Spleen (tissue), 11 donors: ENCODE results near the gene MRPL17. TPM values are rescaled to one million over a fixed set of nuclear protein-coding genes. Genes with fewer than 3 reads are reported as not detected.

Experiments
- DNase-seq: peaks from one replicate; pipeline ENCODE4 v3.0.0-alpha.2; 2020
- H3K27ac ChIP-seq, 8 donors: fragments of 200-600 bp; sonication (generic) in 7 of 8; 1 replicate in 4 of 8; 2 replicates in 4 of 8; pipeline versions ENCODE4 v1.5.0 to v1.8.0; 2016 to 2021; ENCODE audit warnings: inconsistent platforms in 4 of 8, mild to moderate bottlenecking in 4 of 8, moderate library complexity in 1 of 8
- H3K27me3 ChIP-seq, 7 donors: fragments of 200-600 bp; sonication (generic) in 6 of 7; replicated peaks in 1 of 7; 1 replicate in 4 of 7; 2 replicates in 3 of 7; pipeline versions ENCODE4 v1.5.0 to v1.8.0; 2016 to 2021; ENCODE audit warnings: inconsistent platforms in 3 of 7, mild to moderate bottlenecking in 1 of 7
- H3K36me3 ChIP-seq, 6 donors: fragments of 200-600 bp; sonication (generic) in 5 of 6; 1 replicate in 4 of 6; 2 replicates in 2 of 6; pipeline versions ENCODE4 v1.5.0 to v1.8.0; 2016 to 2021; ENCODE audit warnings: inconsistent platforms in 2 of 6
- H3K4me1 ChIP-seq, 6 donors: fragments of 200-600 bp; sonication (generic) in 5 of 6; 1 replicate in 3 of 6; 2 replicates in 3 of 6; pipeline versions ENCODE4 v1.5.0 to v1.8.0; 2016 to 2021; ENCODE audit warnings: inconsistent platforms in 3 of 6
- H3K4me3 ChIP-seq, 8 donors: fragments of 200-600 bp; sonication (generic) in 7 of 8; 1 replicate in 4 of 8; 2 replicates in 4 of 8; pipeline versions ENCODE4 v1.5.0 to v1.8.0; 2016 to 2021; ENCODE audit warnings: inconsistent platforms in 4 of 8, mild to moderate bottlenecking in 4 of 8, moderate library complexity in 2 of 8
- H3K9me3 ChIP-seq, 8 donors: fragments of 200-600 bp; sonication (generic) in 7 of 8; 1 replicate in 4 of 8; 2 replicates in 4 of 8; pipeline versions ENCODE4 v1.5.0 to v1.8.0; 2016 to 2021; ENCODE audit warnings: inconsistent platforms in 4 of 8
- POLR2A ChIP-seq, 3 donors: fragments of 450-650 bp; IDR thresholded peaks; one replicate each; pipeline ENCODE4 v1.5.1; 2017; ENCODE audit warnings: antibody characterized with exemption in 3 of 3, mild to moderate bottlenecking in 1 of 3
- POLR2AphosphoS5 ChIP-seq, 3 donors: sonication (generic); formaldehyde crosslinking; IDR thresholded peaks; one replicate each; pipeline ENCODE4 v1.5.1; 2017; ENCODE audit warnings: antibody characterized with exemption in 3 of 3
- WGBS, 5 donors: extraction: QIAGEN DNeasy Blood & Tissue Kit in 3 of 5; methylation state at CpG; one replicate each; pipeline versions ENCODE4 v1.1.5 to v1.1.7; 2013 to 2018; 5-methylcytosine and 5-hydroxymethylcytosine counted together
- intact Hi-C: fragments of 100-400 bp; cut with DNase I; formaldehyde crosslinking; loops from one replicate; pipeline ENCODE4 v1.15.0; 2023; ENCODE audit warnings: low total_unique reads
- polyA plus RNA-seq, 3 donors: library from polyadenylated mRNA; stranded (reverse); fragments of 200-250 nt; gene quantifications; one replicate each; pipeline ENCODE4 v1.2.1, GENCODE V29; 2013
- total RNA-seq, 7 donors: library from RNA; depleted of rRNA in 3 of 7; stranded (reverse); fragments of >200 nt in 3 of 7; fragmentation: NEBNext Ultra II Directional in 4 of 7; extraction: Animal tissue kit (Norgen Biotek cat#: 25700) in 4 of 7; gene quantifications; one replicate each; pipeline versions ENCODE4 v1.1.0 to v1.2.1, GENCODE V29; 2016 to 2021
- TF ChIP-seq, protein P1 (sequence below), 11 experiments: fragments of 200-600 bp in 7 of 11; fragments of 450-650 bp in 4 of 11; sonication (generic) in 4 of 11; IDR thresholded peaks in 8 of 11; conservative IDR thresholded peaks in 3 of 11; 1 replicate in 7 of 11; 2 replicates in 4 of 11; pipeline versions ENCODE4 v1.4.0 to v1.8.0; 2016 to 2021; ENCODE audit warnings: antibody characterized with exemption in 11 of 11, inconsistent platforms in 4 of 11, mild to moderate bottlenecking in 1 of 11
- donor health status: healthy with polysubstance abuse.
- donor health status: DM: no; HTN: no; CAD: no; lungs with moderate emphysema.
- donor health status: DM: no; HTN: no; CAD: no.
- donor health status: Bipolar disorder and iron deficiency.
- donor health status: healthy.
- donor health status: DM: no; HTN: no; CAD: no.
- donor health status: DM: yes; HTN: yes; CAD: no.

Gene MRPL17
- total and polyA plus RNA-seq, 10 donors, result 31.1 to 74.7 (median 42.0) TPM

DNA sequence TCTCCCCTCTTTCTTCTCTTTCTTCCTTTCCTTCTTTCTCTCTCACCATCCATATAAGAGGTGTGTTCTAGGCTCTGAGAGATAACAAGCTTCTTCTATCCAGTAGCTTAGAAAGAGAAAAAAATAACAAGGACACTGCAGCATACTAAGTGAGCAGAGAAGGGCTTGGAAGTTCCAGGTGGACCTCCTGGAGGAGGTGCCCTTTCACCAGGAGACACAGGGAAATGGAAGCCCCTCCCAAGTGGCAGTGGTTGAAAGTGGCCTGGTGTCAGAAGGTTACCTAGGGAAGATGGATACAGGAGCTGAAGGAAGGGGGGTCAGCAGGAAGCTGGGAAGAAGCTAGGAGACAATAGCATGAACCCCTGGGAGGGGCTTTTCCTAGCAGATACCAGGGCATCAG is 33.0 kb downstream of the MRPL17 start:
- H3K4me3 ChIP-seq, result no peak overlapping the region
- DNase-seq, result no peak
- no peaks in the 10 kb centered on the region for H3K36me3 ChIP-seq
- H3K9me3 ChIP-seq, result no peaks in the 10 kb centered on the region
- TF ChIP-seq, protein P1, sequence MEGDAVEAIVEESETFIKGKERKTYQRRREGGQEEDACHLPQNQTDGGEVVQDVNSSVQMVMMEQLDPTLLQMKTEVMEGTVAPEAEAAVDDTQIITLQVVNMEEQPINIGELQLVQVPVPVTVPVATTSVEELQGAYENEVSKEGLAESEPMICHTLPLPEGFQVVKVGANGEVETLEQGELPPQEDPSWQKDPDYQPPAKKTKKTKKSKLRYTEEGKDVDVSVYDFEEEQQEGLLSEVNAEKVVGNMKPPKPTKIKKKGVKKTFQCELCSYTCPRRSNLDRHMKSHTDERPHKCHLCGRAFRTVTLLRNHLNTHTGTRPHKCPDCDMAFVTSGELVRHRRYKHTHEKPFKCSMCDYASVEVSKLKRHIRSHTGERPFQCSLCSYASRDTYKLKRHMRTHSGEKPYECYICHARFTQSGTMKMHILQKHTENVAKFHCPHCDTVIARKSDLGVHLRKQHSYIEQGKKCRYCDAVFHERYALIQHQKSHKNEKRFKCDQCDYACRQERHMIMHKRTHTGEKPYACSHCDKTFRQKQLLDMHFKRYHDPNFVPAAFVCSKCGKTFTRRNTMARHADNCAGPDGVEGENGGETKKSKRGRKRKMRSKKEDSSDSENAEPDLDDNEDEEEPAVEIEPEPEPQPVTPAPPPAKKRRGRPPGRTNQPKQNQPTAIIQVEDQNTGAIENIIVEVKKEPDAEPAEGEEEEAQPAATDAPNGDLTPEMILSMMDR (IDR thresholded peaks at IDR 0.05 in 8 of 11, conservative IDR thresholded peaks at IDR 0.05 in 3 of 11), result no peak
- TF ChIP-seq POLR2AphosphoS5 (IDR thresholded peaks at IDR 0.05) (no peak), POLR2A (IDR thresholded peaks at IDR 0.05) (no peak)
- intact Hi-C loops, result no loop called here
- no peak overlapping the region for H3K27ac ChIP-seq
- H3K4me1 ChIP-seq, result peaks cover 42 to 98% (median 67%) of the 10 kb centered on the region in 6 donors
- H3K27me3 ChIP-seq, result peaks cover 0 to 9% (median 0%) of the 10 kb centered on the region in 7 donors

DNA sequence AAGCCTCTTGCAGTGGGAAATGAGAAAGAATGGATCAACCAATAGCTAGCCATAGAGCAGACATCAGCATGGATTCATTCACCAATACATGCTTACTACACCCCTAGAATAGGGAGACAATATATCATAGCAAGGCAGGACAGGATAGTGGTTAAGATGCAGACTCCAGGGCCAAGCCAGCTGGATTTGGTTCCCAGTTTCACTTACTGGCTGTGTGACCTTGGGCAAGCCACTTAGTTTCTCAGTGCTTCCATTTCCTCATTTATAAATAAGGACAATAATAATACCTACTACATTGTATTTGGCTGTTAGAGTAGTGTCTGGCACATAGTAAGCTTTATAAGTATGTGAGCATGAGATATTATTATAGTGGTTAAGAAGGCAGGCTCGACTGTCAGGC is 34.6 kb downstream of the MRPL17 start:
- WGBS, 5 donors, result 47 to 79% (median 56%) methylated on average over 1 of the region's 1 CpG
- Histone ChIP-seq H3K27me3 (no peaks in the 10 kb centered on the region), H3K4me3 (no peak overlapping the region), H3K36me3 (no peaks in the 10 kb centered on the region), H3K9me3 (no peaks in the 10 kb centered on the region), H3K4me1 (peaks cover 40 to 92% (median 57%) of the 10 kb centered on the region in 6 donors), H3K27ac (peak overlapping the region; percentile 22 to 89 (median 76))
- intact Hi-C loops, result no loop called here
- DNase-seq, result no peak
- TF ChIP-seq POLR2A (IDR thresholded peaks at IDR 0.05) (no peak), POLR2AphosphoS5 (IDR thresholded peaks at IDR 0.05) (no peak)
- TF ChIP-seq, protein P1 (IDR thresholded peaks at IDR 0.05 in 8 of 11, conservative IDR thresholded peaks at IDR 0.05 in 3 of 11), result no peak

DNA sequence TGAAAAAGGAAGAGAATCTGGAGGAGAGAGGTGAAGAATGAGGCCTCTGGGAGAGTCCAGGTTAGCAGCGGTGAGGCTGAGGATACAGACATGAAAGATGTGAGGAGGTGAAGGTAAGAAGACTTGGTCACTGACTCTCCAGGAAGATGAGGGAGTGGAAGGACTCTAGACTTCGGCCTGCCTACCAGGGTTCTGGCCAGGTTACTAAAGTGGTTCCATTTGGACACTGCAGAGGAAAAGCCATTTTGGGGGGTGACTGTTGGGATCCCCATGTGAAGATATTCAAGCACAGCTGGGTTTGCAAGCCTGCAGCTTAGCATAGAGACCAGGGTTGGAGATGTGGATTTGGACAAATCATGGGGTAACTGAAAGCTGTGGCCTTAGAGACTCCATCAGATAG is 35.3 kb downstream of the MRPL17 start:
- intact Hi-C loops, result no loop called here
- H3K27ac ChIP-seq, result peak overlapping the region; percentile 22 to 89 (median 76)
- 90 to 99% (median 93%) methylated on average over 2 of the region's 2 CpGs for WGBS, 5 donors

DNA sequence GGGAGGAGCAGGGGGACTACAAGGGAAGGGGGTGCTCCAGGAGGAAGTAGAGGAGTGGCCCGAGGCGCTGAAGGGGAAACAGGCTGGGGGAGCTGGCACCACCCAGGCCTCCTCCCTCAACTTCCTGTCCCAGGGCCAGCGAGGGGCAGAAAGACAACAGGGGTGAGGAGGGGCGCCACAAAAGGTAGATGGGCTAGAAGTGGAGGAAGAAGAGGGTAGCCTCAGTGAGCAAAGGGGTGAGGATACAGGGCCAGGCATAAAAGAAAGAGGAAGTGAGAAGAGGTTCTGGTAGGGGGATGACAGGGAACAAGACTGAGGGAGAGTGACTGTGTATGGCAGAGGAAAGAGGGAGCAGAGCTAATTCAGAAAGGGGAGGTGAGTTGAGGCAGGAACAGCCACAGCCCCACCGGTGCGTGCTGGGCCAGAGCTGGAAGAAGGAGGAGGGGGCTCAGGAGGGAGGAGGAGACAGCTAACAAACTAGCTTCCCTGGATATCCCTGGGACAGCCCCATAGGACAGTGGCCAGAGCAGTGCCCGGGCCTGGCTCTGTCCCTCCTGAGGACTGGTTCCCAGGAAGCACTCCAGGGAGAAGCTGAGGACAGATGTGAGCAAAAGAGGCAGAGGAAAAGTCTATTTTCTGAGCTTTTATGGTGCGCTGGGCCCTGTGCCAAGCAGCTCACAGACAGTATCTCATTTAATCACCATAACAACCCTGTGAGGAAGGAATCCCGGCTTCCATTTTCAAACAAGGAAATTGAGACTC is 36.0 kb downstream of the MRPL17 start:
- TF ChIP-seq, protein P1 (IDR thresholded peaks at IDR 0.05 in 8 of 11, conservative IDR thresholded peaks at IDR 0.05 in 3 of 11), result no peak
- peak; percentile 42 to 60 (median 50) for TF ChIP-seq POLR2AphosphoS5 (IDR thresholded peaks at IDR 0.05)
- TF ChIP-seq POLR2A (IDR thresholded peaks at IDR 0.05), result no peak
- intact Hi-C loops, result no loop called here
- H3K27me3 ChIP-seq, result no peaks in the 10 kb centered on the region
- peak overlapping the region; percentile 59 to 89 (median 76) for H3K27ac ChIP-seq
- no peaks in the 10 kb centered on the region for H3K36me3 ChIP-seq
- H3K9me3 ChIP-seq, result no peaks in the 10 kb centered on the region
- H3K4me3 ChIP-seq, result peak overlapping the region in 1 of 8 donors; percentile 24
- 21 to 28% (median 24%) methylated on average over 9 of the region's 9 CpGs for WGBS, 5 donors
- peak; percentile 88 for DNase-seq
- H3K4me1 ChIP-seq, result peaks cover 40 to 84% (median 52%) of the 10 kb centered on the region in 6 donors

More for the DNA sequence above, 35.3 kb downstream of the MRPL17 start:
- Histone ChIP-seq H3K9me3 (no peaks in the 10 kb centered on the region), H3K36me3 (no peaks in the 10 kb centered on the region), H3K4me1 (peaks cover 40 to 91% (median 53%) of the 10 kb centered on the region in 6 donors), H3K4me3 (no peak overlapping the region), H3K27me3 (no peaks in the 10 kb centered on the region)
- DNase-seq, result no peak
- TF ChIP-seq, protein P1 (IDR thresholded peaks at IDR 0.05 in 8 of 11, conservative IDR thresholded peaks at IDR 0.05 in 3 of 11), result no peak
- TF ChIP-seq POLR2A (IDR thresholded peaks at IDR 0.05) (no peak), POLR2AphosphoS5 (IDR thresholded peaks at IDR 0.05) (no peak)
